Daoy (cell line): Measurements from ENCODE around the gene S1PR5. TPM values are rescaled to one million over a fixed set of nuclear protein-coding genes. Genes with fewer than 3 reads are reported as not detected.

ENCODE experiments used
- DNase-seq: peaks from one replicate; pipeline ENCODE4 v3.0.0-alpha.2; 2015; ENCODE audit warnings: low read depth
- total RNA-seq: library from RNA; depleted of rRNA; stranded (reverse); fragments of >200 nt; shearing (Covaris generic); gene quantifications from 2 replicates; pipeline ENCODE4 v1.2.3, GENCODE V29; 2014; rRNA removed

The S1PR5 gene
- total RNA-seq, 1 experiment from 2014 or later = 2.2 TPM

- no peak for DNase-seq
These were observed 50.0 kb downstream of the S1PR5 start for GRCh38 chr19:10467104-10467706.

GRCh38 chr19:10464456-10464855, 52.8 kb downstream of the S1PR5 start:
- peak; percentile 27 for DNase-seq

Other genes with a start within 250 kb of the S1PR5 start
- gene ICAM1, start 246.3 kb downstream of the S1PR5 start, total RNA-seq = 85.8 and 86.7 TPM in 2 replicates
- gene ICAM4, start 230.5 kb downstream of the S1PR5 start, total RNA-seq = 0.63 TPM in 1 of 2 replicates, not detected in the other
- 0.54 and 2.2 TPM in 2 replicates for gene ICAM5, start 227.5 kb downstream of the S1PR5 start, total RNA-seq
- 0.39 and 2.2 TPM in 2 replicates for gene ZGLP1, start 207.6 kb downstream of the S1PR5 start, total RNA-seq
- 45.0 and 65.6 TPM in 2 replicates for gene FDX2, start 201.4 kb downstream of the S1PR5 start, total RNA-seq
- gene RAVER1, start 183.9 kb downstream of the S1PR5 start, total RNA-seq = 14.4 and 26.2 TPM in 2 replicates
- gene ICAM3, start 177.8 kb downstream of the S1PR5 start, total RNA-seq = 1.4 and 5.4 TPM in 2 replicates
- 39.2 and 46.6 TPM in 2 replicates for gene TYK2, start 136.9 kb downstream of the S1PR5 start, total RNA-seq
- 361 and 401 TPM in 2 replicates for gene CDC37, start 113.9 kb downstream of the S1PR5 start, total RNA-seq
- gene PDE4A, start 96.9 kb downstream of the S1PR5 start, total RNA-seq = 0.69 and 2.3 TPM in 2 replicates
- 92.3 and 99.8 TPM in 2 replicates for gene KEAP1, start 14.1 kb downstream of the S1PR5 start, total RNA-seq
- gene ATG4D, start 26.5 kb upstream of the S1PR5 start, total RNA-seq = 18.1 and 51.4 TPM in 2 replicates
- 22.0 and 30.9 TPM in 2 replicates for gene KRI1, start 48.6 kb upstream of the S1PR5 start, total RNA-seq
- gene CDKN2D, start 51.5 kb upstream of the S1PR5 start, total RNA-seq = 3.0 and 9.9 TPM in 2 replicates
- gene AP1M2, start 69.9 kb upstream of the S1PR5 start, total RNA-seq = 2.7 and 12.2 TPM in 2 replicates
- 10.0 and 19.1 TPM in 2 replicates for gene SLC44A2, start 108.1 kb upstream of the S1PR5 start, total RNA-seq
- gene ILF3, start 136.9 kb upstream of the S1PR5 start, total RNA-seq = 164 and 195 TPM in 2 replicates
- 37.1 and 42.3 TPM in 2 replicates for gene QTRT1, start 184.0 kb upstream of the S1PR5 start, total RNA-seq
- gene DNM2, start 200.6 kb upstream of the S1PR5 start, total RNA-seq = 41.2 and 52.8 TPM in 2 replicates